Measurements from ENCODE around the gene MAP1B.

The MAP1B gene

DNA sequence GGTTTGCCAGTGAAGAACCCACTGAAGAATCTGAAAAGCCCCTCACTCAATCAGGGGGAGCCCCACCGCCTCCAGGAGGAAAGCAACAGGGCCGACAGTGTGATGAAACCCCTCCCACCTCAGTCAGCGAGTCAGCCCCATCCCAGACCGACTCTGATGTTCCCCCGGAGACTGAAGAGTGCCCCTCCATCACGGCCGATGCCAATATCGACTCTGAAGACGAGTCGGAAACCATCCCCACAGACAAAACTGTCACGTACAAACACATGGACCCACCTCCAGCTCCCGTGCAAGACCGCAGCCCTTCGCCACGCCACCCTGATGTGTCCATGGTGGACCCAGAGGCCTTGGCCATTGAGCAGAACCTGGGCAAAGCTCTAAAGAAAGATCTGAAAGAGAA is 92.4 kb downstream of the MAP1B start:
- H3K36me3 ChIP-seq (ENCODE audit: control insufficient read depth in 2 of 2, insufficient read depth in 2 of 2, low read length in 2 of 2) = no peaks in the 10 kb centered on the region
- H3K27ac ChIP-seq (ENCODE audit: low read depth in 2 of 2, low read length in 2 of 2) = no peak overlapping the region
- no peak overlapping the region for H3K9ac ChIP-seq (ENCODE audit: low read depth in 1 of 2, low read length in 2 of 2)
- H3K9me3 ChIP-seq (ENCODE audit: control insufficient read depth in 2 of 2, low read length in 2 of 2) = no peaks in the 10 kb centered on the region
- H3K27me3 ChIP-seq (ENCODE audit: control insufficient read depth in 2 of 2, insufficient read depth in 2 of 2, low read length in 2 of 2) = peaks cover 2 to 4% of the 10 kb centered on the region in 2 donors
- no peak overlapping the region for H3K4me3 ChIP-seq (ENCODE audit: low read length in 2 of 2)
- H3K4me1 ChIP-seq (ENCODE audit: control insufficient read depth in 2 of 2, insufficient read depth in 2 of 2, low read length in 2 of 2) = no peaks in the 10 kb centered on the region

DNA sequence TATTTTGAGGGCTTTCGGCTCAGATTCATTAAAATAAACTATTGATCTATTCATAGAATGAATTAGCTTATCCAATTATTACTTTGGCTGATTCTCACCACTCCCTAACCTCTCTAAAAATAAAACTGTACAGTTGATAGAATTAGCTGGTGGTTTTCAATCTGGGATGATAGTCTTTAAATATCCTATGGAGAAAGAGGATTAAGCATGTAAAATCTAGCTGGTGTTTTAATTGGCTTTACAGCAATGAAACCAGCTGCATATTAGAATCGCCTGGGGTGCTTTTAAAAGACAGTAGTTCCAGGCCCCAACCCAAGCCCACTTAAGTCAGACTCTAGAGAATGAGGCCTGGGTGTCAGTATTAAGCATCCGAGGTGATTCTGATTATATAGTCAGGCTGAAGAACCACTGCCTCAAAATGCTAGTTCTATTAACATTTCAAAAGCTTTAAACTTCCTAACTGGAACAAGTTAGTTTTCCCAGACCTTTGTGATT is 95.1 kb downstream of the MAP1B start:
- Histone ChIP-seq H3K4me3 (ENCODE audit: low read length in 2 of 2) (no peak overlapping the region), H3K36me3 (ENCODE audit: control insufficient read depth in 2 of 2, insufficient read depth in 2 of 2, low read length in 2 of 2) (no peaks in the 10 kb centered on the region), H3K27me3 (ENCODE audit: control insufficient read depth in 2 of 2, insufficient read depth in 2 of 2, low read length in 2 of 2) (peaks cover 0 to 2% of the 10 kb centered on the region in 2 donors), H3K9me3 (ENCODE audit: control insufficient read depth in 2 of 2, low read length in 2 of 2) (no peaks in the 10 kb centered on the region), H3K4me1 (ENCODE audit: control insufficient read depth in 2 of 2, insufficient read depth in 2 of 2, low read length in 2 of 2) (no peaks in the 10 kb centered on the region), H3K27ac (ENCODE audit: low read depth in 2 of 2, low read length in 2 of 2) (no peak overlapping the region), H3K9ac (ENCODE audit: low read depth in 1 of 2, low read length in 2 of 2) (no peak overlapping the region)

DNA sequence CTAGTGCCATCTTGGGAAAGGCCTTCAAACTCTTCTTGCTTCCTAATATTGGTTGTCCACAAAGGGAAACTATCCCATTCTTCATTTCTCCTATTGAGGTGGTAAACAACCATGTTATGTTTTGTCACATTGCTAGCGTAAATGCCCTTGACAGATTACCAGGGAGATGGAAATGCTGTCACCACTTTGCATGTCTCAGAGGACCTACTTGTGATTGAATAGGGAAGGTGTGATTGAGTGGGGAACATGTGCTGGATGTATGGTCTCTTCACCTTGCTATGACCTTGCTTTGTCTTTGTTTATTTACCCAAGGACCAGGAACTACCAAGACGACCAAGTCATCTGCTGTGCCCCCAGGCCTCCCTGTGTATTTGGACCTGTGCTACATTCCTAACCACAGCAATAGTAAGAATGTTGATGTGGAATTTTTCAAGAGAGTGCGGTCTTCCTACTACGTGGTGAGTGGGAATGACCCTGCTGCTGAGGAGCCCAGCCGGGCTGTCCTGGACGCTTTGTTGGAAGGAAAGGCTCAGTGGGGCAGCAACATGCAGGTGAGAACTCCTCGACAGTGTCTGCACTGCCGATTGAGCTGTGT is 96.1 kb downstream of the MAP1B start:
- Histone ChIP-seq H3K4me3 (ENCODE audit: low read length in 2 of 2) (no peak overlapping the region), H3K9ac (ENCODE audit: low read depth in 1 of 2, low read length in 2 of 2) (no peak overlapping the region), H3K36me3 (ENCODE audit: control insufficient read depth in 2 of 2, insufficient read depth in 2 of 2, low read length in 2 of 2) (no peaks in the 10 kb centered on the region), H3K27ac (ENCODE audit: low read depth in 2 of 2, low read length in 2 of 2) (no peak overlapping the region), H3K9me3 (ENCODE audit: control insufficient read depth in 2 of 2, low read length in 2 of 2) (no peaks in the 10 kb centered on the region), H3K27me3 (ENCODE audit: control insufficient read depth in 2 of 2, insufficient read depth in 2 of 2, low read length in 2 of 2) (peaks cover 0 to under 1% of the 10 kb centered on the region in 2 donors), H3K4me1 (ENCODE audit: control insufficient read depth in 2 of 2, insufficient read depth in 2 of 2, low read length in 2 of 2) (no peaks in the 10 kb centered on the region)

DNA sequence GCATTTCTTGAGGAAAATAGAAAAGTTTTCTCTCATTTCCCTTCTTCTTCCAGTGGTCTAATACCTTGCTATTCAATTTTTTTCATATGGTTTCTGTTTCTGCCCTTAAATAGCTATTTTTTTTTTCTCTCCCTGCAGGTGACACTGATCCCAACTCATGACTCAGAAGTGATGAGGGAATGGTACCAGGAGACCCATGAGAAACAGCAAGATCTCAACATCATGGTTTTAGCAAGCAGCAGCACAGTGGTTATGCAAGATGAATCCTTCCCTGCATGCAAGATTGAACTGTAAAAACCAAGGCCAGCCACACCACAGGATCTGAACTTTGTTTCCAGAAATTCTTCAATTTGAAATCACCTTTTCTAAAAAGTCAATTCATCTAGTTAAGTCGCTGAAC is 97.7 kb downstream of the MAP1B start:
- Histone ChIP-seq H3K9me3 (ENCODE audit: control insufficient read depth in 2 of 2, low read length in 2 of 2) (no peaks in the 10 kb centered on the region), H3K36me3 (ENCODE audit: control insufficient read depth in 2 of 2, insufficient read depth in 2 of 2, low read length in 2 of 2) (no peaks in the 10 kb centered on the region), H3K4me3 (ENCODE audit: low read length in 2 of 2) (no peak overlapping the region), H3K9ac (ENCODE audit: low read depth in 1 of 2, low read length in 2 of 2) (no peak overlapping the region), H3K27me3 (ENCODE audit: control insufficient read depth in 2 of 2, insufficient read depth in 2 of 2, low read length in 2 of 2) (no peaks in the 10 kb centered on the region), H3K27ac (ENCODE audit: low read depth in 2 of 2, low read length in 2 of 2) (no peak overlapping the region), H3K4me1 (ENCODE audit: control insufficient read depth in 2 of 2, insufficient read depth in 2 of 2, low read length in 2 of 2) (no peaks in the 10 kb centered on the region)

DNA sequence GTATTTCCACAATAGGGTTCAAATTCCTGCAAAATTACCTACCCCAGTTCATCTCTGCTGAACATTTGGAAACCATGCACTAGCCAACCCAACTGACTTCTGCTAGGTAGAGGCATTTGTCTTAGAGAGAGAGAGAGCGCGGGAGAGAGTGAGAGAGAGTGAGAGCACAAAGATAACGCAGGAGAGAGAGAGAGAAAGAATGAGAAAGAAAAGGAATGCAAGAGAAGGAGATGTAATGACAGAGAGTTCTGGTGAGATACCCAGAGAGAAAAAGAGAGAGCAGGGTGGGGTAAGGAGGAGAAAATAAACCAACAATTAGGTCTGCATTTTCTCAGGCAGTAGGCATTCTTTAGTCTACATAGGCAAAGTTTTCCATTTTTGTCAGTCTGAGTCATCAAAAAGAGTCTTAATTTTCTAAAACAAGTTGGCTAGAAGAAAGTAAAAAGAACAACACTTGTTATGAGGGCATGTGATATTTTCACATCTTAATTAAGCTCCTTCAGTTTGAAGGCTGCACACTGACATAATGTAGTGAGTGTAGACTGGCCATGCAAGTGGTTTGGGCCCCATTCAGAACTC is 98.2 kb downstream of the MAP1B start:
- H3K4me1 ChIP-seq (ENCODE audit: control insufficient read depth in 2 of 2, insufficient read depth in 2 of 2, low read length in 2 of 2) = no peaks in the 10 kb centered on the region
- H3K27ac ChIP-seq (ENCODE audit: low read depth in 2 of 2, low read length in 2 of 2) = no peak overlapping the region
- no peak overlapping the region for H3K9ac ChIP-seq (ENCODE audit: low read depth in 1 of 2, low read length in 2 of 2)
- H3K9me3 ChIP-seq (ENCODE audit: control insufficient read depth in 2 of 2, low read length in 2 of 2) = no peaks in the 10 kb centered on the region
- H3K4me3 ChIP-seq (ENCODE audit: low read length in 2 of 2) = no peak overlapping the region
- H3K36me3 ChIP-seq (ENCODE audit: control insufficient read depth in 2 of 2, insufficient read depth in 2 of 2, low read length in 2 of 2) = no peaks in the 10 kb centered on the region
- no peaks in the 10 kb centered on the region for H3K27me3 ChIP-seq (ENCODE audit: control insufficient read depth in 2 of 2, insufficient read depth in 2 of 2, low read length in 2 of 2)

DNA sequence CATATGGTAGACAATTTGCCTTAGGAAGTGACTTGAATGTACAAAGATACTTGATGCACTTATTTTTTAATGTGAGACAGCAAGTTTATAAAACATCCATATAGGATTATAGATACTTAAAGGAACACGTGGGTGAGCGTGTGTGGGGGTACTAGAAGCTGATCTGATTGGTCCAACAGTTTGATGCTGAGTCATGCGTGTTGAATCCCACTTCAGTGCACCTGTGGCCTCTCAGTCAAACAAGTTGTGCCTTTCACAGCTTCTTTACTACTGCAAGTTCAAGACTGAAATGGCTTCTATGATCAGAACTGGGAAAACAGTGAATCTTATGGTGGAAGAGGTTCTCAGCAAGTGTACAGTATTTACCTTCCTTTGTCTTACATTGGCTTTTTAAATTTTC is 98.9 kb downstream of the MAP1B start:
- no peaks in the 10 kb centered on the region for H3K9me3 ChIP-seq (ENCODE audit: control insufficient read depth in 2 of 2, low read length in 2 of 2)

DNA sequence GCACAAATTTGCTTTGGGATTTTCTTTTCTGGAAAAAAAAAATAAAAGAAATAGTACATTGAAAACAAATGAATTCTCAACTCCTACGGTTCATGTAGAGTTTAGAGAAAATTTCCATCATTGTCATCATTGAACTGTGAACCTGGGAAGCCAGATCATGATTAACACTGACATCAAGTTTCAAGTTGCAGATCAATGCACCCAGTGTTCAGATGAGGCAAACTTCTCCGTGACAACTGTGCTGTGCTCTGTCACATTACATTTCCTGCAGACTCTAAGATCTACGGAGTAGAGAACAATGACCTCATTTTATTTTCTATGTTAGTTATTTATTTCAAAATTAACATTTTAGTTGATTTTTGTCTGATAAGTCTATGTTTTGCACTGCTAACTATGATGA is 99.7 kb downstream of the MAP1B start:
- H3K27me3 ChIP-seq (ENCODE audit: control insufficient read depth in 2 of 2, insufficient read depth in 2 of 2, low read length in 2 of 2) = no peaks in the 10 kb centered on the region
- no peak overlapping the region for H3K9ac ChIP-seq (ENCODE audit: low read depth in 1 of 2, low read length in 2 of 2)
- no peaks in the 10 kb centered on the region for H3K9me3 ChIP-seq (ENCODE audit: control insufficient read depth in 2 of 2, low read length in 2 of 2)
- no peak overlapping the region for H3K4me3 ChIP-seq (ENCODE audit: low read length in 2 of 2)
- H3K4me1 ChIP-seq (ENCODE audit: control insufficient read depth in 2 of 2, insufficient read depth in 2 of 2, low read length in 2 of 2) = peaks cover 0 to 4% of the 10 kb centered on the region in 2 donors
- H3K27ac ChIP-seq (ENCODE audit: low read depth in 2 of 2, low read length in 2 of 2) = no peak overlapping the region
- no peaks in the 10 kb centered on the region for H3K36me3 ChIP-seq (ENCODE audit: control insufficient read depth in 2 of 2, insufficient read depth in 2 of 2, low read length in 2 of 2)

More for the DNA sequence above, 98.9 kb downstream of the MAP1B start:
- Histone ChIP-seq H3K27me3 (ENCODE audit: control insufficient read depth in 2 of 2, insufficient read depth in 2 of 2, low read length in 2 of 2) (no peaks in the 10 kb centered on the region), H3K36me3 (ENCODE audit: control insufficient read depth in 2 of 2, insufficient read depth in 2 of 2, low read length in 2 of 2) (no peaks in the 10 kb centered on the region), H3K4me3 (ENCODE audit: low read length in 2 of 2) (no peak overlapping the region), H3K27ac (ENCODE audit: low read depth in 2 of 2, low read length in 2 of 2) (no peak overlapping the region), H3K4me1 (ENCODE audit: control insufficient read depth in 2 of 2, insufficient read depth in 2 of 2, low read length in 2 of 2) (peaks cover 0 to 4% of the 10 kb centered on the region in 2 donors), H3K9ac (ENCODE audit: low read depth in 1 of 2, low read length in 2 of 2) (no peak overlapping the region)

DNA sequence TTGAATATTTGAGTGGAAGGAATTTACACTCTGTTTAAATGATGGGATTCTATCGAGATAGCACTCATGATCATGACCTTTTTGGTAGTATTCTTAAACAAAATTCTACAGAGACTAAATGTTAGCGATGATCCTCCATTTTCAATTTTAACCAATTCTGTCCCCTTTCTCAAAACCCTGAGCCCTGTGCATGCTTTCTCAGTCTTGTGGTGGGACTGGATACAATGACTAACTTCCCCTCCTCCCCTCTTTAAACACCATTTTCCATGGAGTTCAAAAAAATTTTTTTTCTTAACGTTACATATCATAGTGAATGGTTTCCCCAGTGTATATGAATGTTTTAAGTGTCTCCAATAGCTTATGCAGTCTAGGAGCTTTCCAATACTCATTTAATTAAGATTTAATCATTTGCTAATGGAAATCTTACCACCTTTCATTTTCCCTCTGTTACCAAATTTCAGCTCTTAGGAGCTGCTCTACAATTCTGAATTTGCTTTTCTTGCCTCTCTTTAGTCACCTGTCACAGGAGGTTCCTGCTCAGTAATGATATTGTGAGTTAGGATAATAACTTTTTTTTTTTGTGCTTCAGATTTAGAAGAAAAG is 101.2 kb downstream of the MAP1B start:
- no peak overlapping the region for H3K9ac ChIP-seq (ENCODE audit: low read depth in 1 of 2, low read length in 2 of 2)
- no peaks in the 10 kb centered on the region for H3K36me3 ChIP-seq (ENCODE audit: control insufficient read depth in 2 of 2, insufficient read depth in 2 of 2, low read length in 2 of 2)
- H3K4me3 ChIP-seq (ENCODE audit: low read length in 2 of 2) = no peak overlapping the region
- H3K4me1 ChIP-seq (ENCODE audit: control insufficient read depth in 2 of 2, insufficient read depth in 2 of 2, low read length in 2 of 2) = peaks cover 0 to 4% of the 10 kb centered on the region in 2 donors
- H3K27ac ChIP-seq (ENCODE audit: low read depth in 2 of 2, low read length in 2 of 2) = no peak overlapping the region
- no peaks in the 10 kb centered on the region for H3K9me3 ChIP-seq (ENCODE audit: control insufficient read depth in 2 of 2, low read length in 2 of 2)
- no peaks in the 10 kb centered on the region for H3K27me3 ChIP-seq (ENCODE audit: control insufficient read depth in 2 of 2, insufficient read depth in 2 of 2, low read length in 2 of 2)

DNA sequence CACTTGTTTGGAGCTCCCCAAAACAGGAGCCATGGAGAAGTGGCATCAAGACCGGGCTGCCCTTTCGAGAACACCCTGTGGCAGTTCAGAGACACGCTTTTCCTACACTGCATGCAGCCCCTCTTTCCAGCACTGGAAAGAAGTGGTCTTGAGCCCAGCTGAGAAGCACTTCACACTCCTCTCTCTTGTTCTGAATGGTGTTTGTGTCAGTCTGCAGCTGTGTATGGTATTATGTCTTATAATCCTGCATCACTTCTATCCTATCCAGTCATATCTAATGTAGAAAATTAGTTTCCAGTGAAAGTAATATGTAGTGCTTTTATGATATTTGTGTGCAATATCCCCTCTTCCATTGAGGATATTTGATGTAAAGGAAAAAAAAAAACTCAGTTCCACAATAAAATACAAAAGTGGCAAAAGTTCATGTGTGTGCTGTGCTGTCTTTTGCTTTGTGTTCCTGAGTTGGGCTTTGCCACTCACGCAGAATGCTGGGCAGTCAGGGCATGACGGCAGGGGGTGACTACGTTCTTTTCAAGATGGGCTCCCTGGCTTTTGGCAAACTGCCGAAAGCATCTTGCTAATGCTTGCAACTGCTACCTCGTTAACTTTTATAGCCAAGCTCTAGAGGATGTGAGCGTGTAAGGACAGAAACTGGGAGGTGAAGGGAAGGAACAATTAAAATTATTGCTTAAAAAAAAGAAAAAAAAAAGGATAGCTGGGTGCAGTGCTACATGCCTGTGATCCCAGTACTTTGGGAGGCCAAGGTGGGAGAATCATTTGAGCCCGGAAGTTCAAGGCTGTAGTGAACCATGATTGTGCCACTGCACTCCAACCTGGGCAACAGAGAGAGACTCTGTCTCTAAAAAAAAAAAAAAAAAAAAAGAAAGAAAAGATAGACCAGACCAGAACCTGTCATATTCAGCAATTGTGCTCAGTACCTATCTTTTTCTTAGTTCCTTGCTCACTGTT is 102.2 kb downstream of the MAP1B start:
- no peaks in the 10 kb centered on the region for H3K36me3 ChIP-seq (ENCODE audit: control insufficient read depth in 2 of 2, insufficient read depth in 2 of 2, low read length in 2 of 2)
- no peak overlapping the region for H3K9ac ChIP-seq (ENCODE audit: low read depth in 1 of 2, low read length in 2 of 2)
- H3K9me3 ChIP-seq (ENCODE audit: control insufficient read depth in 2 of 2, low read length in 2 of 2) = no peaks in the 10 kb centered on the region
- H3K4me1 ChIP-seq (ENCODE audit: control insufficient read depth in 2 of 2, insufficient read depth in 2 of 2, low read length in 2 of 2) = peaks cover 0 to 4% of the 10 kb centered on the region in 2 donors
- H3K27ac ChIP-seq (ENCODE audit: low read depth in 2 of 2, low read length in 2 of 2) = no peak overlapping the region
- H3K4me3 ChIP-seq (ENCODE audit: low read length in 2 of 2) = no peak overlapping the region
- no peaks in the 10 kb centered on the region for H3K27me3 ChIP-seq (ENCODE audit: control insufficient read depth in 2 of 2, insufficient read depth in 2 of 2, low read length in 2 of 2)

Measured in mucosa of rectum (tissue), 2 donors.